Nephron (organoid): ENCODE measurements around the gene CACNA2D1.

ENCODE experiments used
- H3K27ac Mint-ChIP-seq, 3 experiments: 2 replicates each; pipeline ENCODE4 v1.8.0; 2020; ENCODE audit warnings: mixed read lengths in 3 of 3, mild to moderate bottlenecking in 2 of 3, moderate library complexity in 1 of 3
- H3K27me3 Mint-ChIP-seq: 2 replicates; pipeline ENCODE4 v1.8.0; 2021; ENCODE audit warnings: low read depth, mild to moderate bottlenecking, moderate library complexity, mixed read lengths
- H3K36me3 Mint-ChIP-seq: 2 replicates; pipeline ENCODE4 v1.8.0; 2020; ENCODE audit warnings: low read depth, mixed read lengths
- H3K4me1 Mint-ChIP-seq: 2 replicates; pipeline ENCODE4 v1.8.0; 2020; ENCODE audit warnings: mixed read lengths
- H3K4me3 Mint-ChIP-seq, 3 experiments: 2 replicates each; pipeline ENCODE4 v1.8.0; 2020; ENCODE audit warnings: mild to moderate bottlenecking in 3 of 3, mixed read lengths in 3 of 3, moderate library complexity in 2 of 3
- H3K9me3 Mint-ChIP-seq: 2 replicates; pipeline ENCODE4 v1.8.0; 2020; ENCODE audit warnings: mixed read lengths
- CTCF ChIP-seq, 3 experiments: fragments of 200-600 bp; sonication (generic); IDR thresholded peaks; one replicate each; pipeline ENCODE4 v1.5.0; 2021; ENCODE audit warnings: antibody characterized with exemption in 3 of 3; ENCODE audit not compliant: unreplicated experiment in 3 of 3

Gene CACNA2D1

GRCh38 chr7:82331234-82331633 is 112.3 kb downstream of the CACNA2D1 start:
- no peak for TF ChIP-seq CTCF (IDR thresholded peaks at IDR 0.05; ENCODE audit: unreplicated experiment in 3 of 3)
- Mint-ChIP-seq H3K36me3 (peaks cover 11% of the 10 kb centered on the region), H3K4me1 (peaks cover 15% of the 10 kb centered on the region)

GRCh38 chr7:82330706-82331215 is 112.8 kb downstream of the CACNA2D1 start:
- no peaks in the 10 kb centered on the region for H3K9me3 Mint-ChIP-seq
- peaks cover 11% of the 10 kb centered on the region for H3K36me3 Mint-ChIP-seq
- no peaks in the 10 kb centered on the region for H3K27me3 Mint-ChIP-seq
- H3K4me1 Mint-ChIP-seq = peaks cover 10% of the 10 kb centered on the region
- H3K4me3 Mint-ChIP-seq = no peak overlapping the region
- no peak for TF ChIP-seq CTCF (IDR thresholded peaks at IDR 0.05; ENCODE audit: unreplicated experiment in 3 of 3)
- H3K27ac Mint-ChIP-seq = no peak overlapping the region

More at GRCh38 chr7:82331234-82331633, 112.3 kb downstream of the CACNA2D1 start:
- H3K27me3 Mint-ChIP-seq = no peaks in the 10 kb centered on the region
- no peaks in the 10 kb centered on the region for H3K9me3 Mint-ChIP-seq
- no peak overlapping the region for H3K4me3 Mint-ChIP-seq
- no peak overlapping the region for H3K27ac Mint-ChIP-seq

GRCh38 chr7:82327898-82328297 is 115.7 kb downstream of the CACNA2D1 start:
- no peak overlapping the region for H3K4me3 Mint-ChIP-seq
- peaks cover 4% of the 10 kb centered on the region for H3K36me3 Mint-ChIP-seq
- no peak overlapping the region for H3K27ac Mint-ChIP-seq
- no peak for TF ChIP-seq CTCF (IDR thresholded peaks at IDR 0.05; ENCODE audit: unreplicated experiment in 3 of 3)
- H3K9me3 Mint-ChIP-seq = no peaks in the 10 kb centered on the region
- H3K27me3 Mint-ChIP-seq = no peaks in the 10 kb centered on the region
- peaks cover 4% of the 10 kb centered on the region for H3K4me1 Mint-ChIP-seq

- H3K27ac Mint-ChIP-seq = no peak overlapping the region
- H3K36me3 Mint-ChIP-seq = peaks cover 11% of the 10 kb centered on the region
- no peaks in the 10 kb centered on the region for H3K9me3 Mint-ChIP-seq
- H3K4me3 Mint-ChIP-seq = no peak overlapping the region
- H3K4me1 Mint-ChIP-seq = peaks cover 4% of the 10 kb centered on the region
- no peaks in the 10 kb centered on the region for H3K27me3 Mint-ChIP-seq
- no peak for TF ChIP-seq CTCF (IDR thresholded peaks at IDR 0.05; ENCODE audit: unreplicated experiment in 3 of 3)
Observed at GRCh38 chr7:82325416-82325815, 118.2 kb downstream of the CACNA2D1 start.

GRCh38 chr7:82323806-82324205 is 119.8 kb downstream of the CACNA2D1 start:
- Mint-ChIP-seq H3K36me3 (peaks cover 11% of the 10 kb centered on the region), H3K4me3 (no peak overlapping the region), H3K27ac (no peak overlapping the region), H3K27me3 (no peaks in the 10 kb centered on the region), H3K4me1 (peaks cover 12% of the 10 kb centered on the region), H3K9me3 (no peaks in the 10 kb centered on the region)
- TF ChIP-seq CTCF (IDR thresholded peaks at IDR 0.05; ENCODE audit: unreplicated experiment in 3 of 3) = no peak

- Mint-ChIP-seq H3K27ac (peak overlapping the region; percentile 73 to 88 (median 74)), H3K36me3 (peaks cover 11% of the 10 kb centered on the region), H3K4me3 (no peak overlapping the region), H3K27me3 (no peaks in the 10 kb centered on the region), H3K4me1 (peaks cover 37% of the 10 kb centered on the region), H3K9me3 (no peaks in the 10 kb centered on the region)
- no peak for TF ChIP-seq CTCF (IDR thresholded peaks at IDR 0.05; ENCODE audit: unreplicated experiment in 3 of 3)
Observed at GRCh38 chr7:82319674-82320118, 123.9 kb downstream of the CACNA2D1 start.
